Measurements from ENCODE around the gene KCNN3. TPM values are rescaled to one million over a fixed set of nuclear protein-coding genes. Genes with fewer than 3 reads are reported as not detected.
A peak's percentile ranks its signal among the peaks of the same experiment; 100 is the strongest.

Gene KCNN3
- total and polyA plus RNA-seq, 4 donors: 0.47 to 4.9 (median 1.9) TPM

DNA sequence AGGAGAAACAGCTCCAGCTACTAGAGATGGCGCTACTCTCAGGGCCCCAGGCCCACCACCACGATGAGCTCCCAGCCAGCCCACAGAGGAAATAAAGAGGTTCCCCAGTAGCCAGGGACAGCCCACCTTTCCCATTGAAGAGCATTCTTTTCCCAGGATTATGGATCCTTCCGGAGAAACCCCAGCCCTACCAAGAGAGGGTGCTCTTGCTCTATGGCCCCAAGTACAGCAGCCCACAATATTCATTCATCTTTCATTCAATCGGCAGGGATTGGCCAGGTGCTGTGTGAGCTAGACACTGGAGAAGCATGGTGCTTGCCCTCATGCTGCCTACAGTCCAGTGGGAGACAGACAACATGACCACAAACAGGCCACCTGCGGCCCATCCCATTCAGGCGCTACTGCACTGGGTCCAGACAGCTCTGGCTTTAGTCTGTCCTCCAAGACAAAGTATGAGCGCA, 36.6 kb upstream of the KCNN3 start:
- no peak overlapping the region for H3K9ac ChIP-seq (ENCODE audit: insufficient read depth in 1 of 2, low read length in 2 of 2)
- H3K36me3 ChIP-seq (ENCODE audit: control insufficient read depth in 4 of 4, insufficient read depth in 4 of 4, low read length in 4 of 4): no peaks in the 10 kb centered on the region
- no peaks in the 10 kb centered on the region for H3K27me3 ChIP-seq (ENCODE audit: control insufficient read depth in 3 of 3, insufficient read depth in 3 of 3, low read length in 2 of 3)
- ATAC-seq (ENCODE audit: insufficient read depth, low FRiP score): no peak
- H3K4me1 ChIP-seq (ENCODE audit: control insufficient read depth in 5 of 5, insufficient read depth in 5 of 5, low read length in 5 of 5): no peaks in the 10 kb centered on the region
- no peak overlapping the region for H3K27ac ChIP-seq (ENCODE audit: low read depth in 1 of 2, low read length in 1 of 2)
- no peak for DNase-seq
- TF ChIP-seq, protein P1, sequence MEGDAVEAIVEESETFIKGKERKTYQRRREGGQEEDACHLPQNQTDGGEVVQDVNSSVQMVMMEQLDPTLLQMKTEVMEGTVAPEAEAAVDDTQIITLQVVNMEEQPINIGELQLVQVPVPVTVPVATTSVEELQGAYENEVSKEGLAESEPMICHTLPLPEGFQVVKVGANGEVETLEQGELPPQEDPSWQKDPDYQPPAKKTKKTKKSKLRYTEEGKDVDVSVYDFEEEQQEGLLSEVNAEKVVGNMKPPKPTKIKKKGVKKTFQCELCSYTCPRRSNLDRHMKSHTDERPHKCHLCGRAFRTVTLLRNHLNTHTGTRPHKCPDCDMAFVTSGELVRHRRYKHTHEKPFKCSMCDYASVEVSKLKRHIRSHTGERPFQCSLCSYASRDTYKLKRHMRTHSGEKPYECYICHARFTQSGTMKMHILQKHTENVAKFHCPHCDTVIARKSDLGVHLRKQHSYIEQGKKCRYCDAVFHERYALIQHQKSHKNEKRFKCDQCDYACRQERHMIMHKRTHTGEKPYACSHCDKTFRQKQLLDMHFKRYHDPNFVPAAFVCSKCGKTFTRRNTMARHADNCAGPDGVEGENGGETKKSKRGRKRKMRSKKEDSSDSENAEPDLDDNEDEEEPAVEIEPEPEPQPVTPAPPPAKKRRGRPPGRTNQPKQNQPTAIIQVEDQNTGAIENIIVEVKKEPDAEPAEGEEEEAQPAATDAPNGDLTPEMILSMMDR (IDR thresholded peaks at IDR 0.05; ENCODE audit: control extremely low read depth, extremely low read depth): no peak
- no peak overlapping the region for H3K4me3 ChIP-seq
- no peaks in the 10 kb centered on the region for H3K9me3 ChIP-seq (ENCODE audit: control insufficient read depth in 4 of 4, insufficient read depth in 3 of 4, low read length in 3 of 4)
- WGBS, 2 donors: 82 to 83% methylated on average over 7 of the region's 7 CpGs

DNA sequence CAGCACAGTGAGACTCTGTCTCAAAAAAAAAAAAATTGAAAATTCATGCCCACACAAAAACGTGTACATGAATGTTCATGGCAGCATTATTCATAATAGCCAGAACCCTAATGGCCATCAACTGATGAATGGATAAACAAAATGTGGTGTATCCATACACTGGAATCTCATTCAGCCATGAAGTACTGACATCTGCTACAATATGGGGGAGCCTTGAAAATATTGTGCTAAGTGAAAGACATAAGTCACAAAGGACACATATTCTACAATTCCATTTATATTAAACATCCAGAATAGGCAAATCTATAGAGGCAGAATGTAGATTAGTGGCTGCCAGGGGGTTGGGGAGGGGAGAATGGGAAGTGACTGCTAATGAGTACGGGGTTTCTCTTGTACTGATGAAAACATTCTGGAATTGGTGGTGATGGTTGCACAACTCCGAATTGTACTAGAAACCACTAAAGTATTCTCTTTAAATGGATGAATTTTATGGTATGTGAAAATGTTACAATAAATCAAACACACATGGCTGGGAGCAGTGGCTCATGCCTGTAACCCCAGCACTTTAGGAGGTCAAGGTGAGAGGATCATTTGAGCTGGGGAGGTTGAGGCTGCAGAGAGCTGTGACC, 33.0 kb upstream of the KCNN3 start:
- no peaks in the 10 kb centered on the region for H3K27me3 ChIP-seq (ENCODE audit: control insufficient read depth in 3 of 3, insufficient read depth in 3 of 3, low read length in 2 of 3)
- no peak overlapping the region for H3K9ac ChIP-seq (ENCODE audit: insufficient read depth in 1 of 2, low read length in 2 of 2)
- H3K36me3 ChIP-seq (ENCODE audit: control insufficient read depth in 4 of 4, insufficient read depth in 4 of 4, low read length in 4 of 4): no peaks in the 10 kb centered on the region
- H3K4me3 ChIP-seq: no peak overlapping the region
- WGBS, 2 donors: 32 to 43% methylated on average over 3 of the region's 3 CpGs
- no peak for ATAC-seq (ENCODE audit: insufficient read depth, low FRiP score)
- H3K9me3 ChIP-seq (ENCODE audit: control insufficient read depth in 4 of 4, insufficient read depth in 3 of 4, low read length in 3 of 4): no peaks in the 10 kb centered on the region
- no peaks in the 10 kb centered on the region for H3K4me1 ChIP-seq (ENCODE audit: control insufficient read depth in 5 of 5, insufficient read depth in 5 of 5, low read length in 5 of 5)
- DNase-seq: no peak
- H3K27ac ChIP-seq (ENCODE audit: low read depth in 1 of 2, low read length in 1 of 2): no peak overlapping the region
- TF ChIP-seq, protein P1 (IDR thresholded peaks at IDR 0.05; ENCODE audit: control extremely low read depth, extremely low read depth): no peak

DNA sequence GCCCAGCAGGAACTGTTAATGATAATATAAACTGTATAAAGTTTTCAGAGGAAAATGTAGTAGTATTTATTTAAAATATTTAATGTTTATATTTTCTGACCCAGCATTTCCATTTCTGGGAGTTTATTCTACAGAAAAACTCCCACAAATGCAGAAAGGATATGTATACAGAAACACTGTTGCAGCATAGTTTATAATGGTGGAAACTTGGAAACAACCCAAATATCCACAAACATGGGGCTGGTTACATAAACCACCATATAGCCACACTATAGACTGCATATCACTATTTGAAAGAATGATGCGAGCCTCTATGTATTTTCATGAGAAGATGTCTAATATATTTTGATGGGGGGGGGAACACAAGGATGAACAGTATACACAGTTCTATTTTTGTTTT, 31.5 kb upstream of the KCNN3 start:
- H3K27me3 ChIP-seq (ENCODE audit: control insufficient read depth in 3 of 3, insufficient read depth in 3 of 3, low read length in 2 of 3): no peaks in the 10 kb centered on the region
- no peak overlapping the region for H3K9ac ChIP-seq (ENCODE audit: insufficient read depth in 1 of 2, low read length in 2 of 2)
- no peaks in the 10 kb centered on the region for H3K36me3 ChIP-seq (ENCODE audit: control insufficient read depth in 4 of 4, insufficient read depth in 4 of 4, low read length in 4 of 4)
- no peaks in the 10 kb centered on the region for H3K4me1 ChIP-seq (ENCODE audit: control insufficient read depth in 5 of 5, insufficient read depth in 5 of 5, low read length in 5 of 5)
- no peak overlapping the region for H3K27ac ChIP-seq (ENCODE audit: low read depth in 1 of 2, low read length in 1 of 2)
- DNase-seq: peak in 2 of 3 donors; percentile 82 to 85
- no peak overlapping the region for H3K4me3 ChIP-seq
- WGBS, 2 donors: 38 to 90% methylated on average over 1 of the region's 1 CpG
- no peaks in the 10 kb centered on the region for H3K9me3 ChIP-seq (ENCODE audit: control insufficient read depth in 4 of 4, insufficient read depth in 3 of 4, low read length in 3 of 4)
- no peak for ATAC-seq (ENCODE audit: insufficient read depth, low FRiP score)
- TF ChIP-seq, protein P1 (IDR thresholded peaks at IDR 0.05; ENCODE audit: control extremely low read depth, extremely low read depth): no peak

DNA sequence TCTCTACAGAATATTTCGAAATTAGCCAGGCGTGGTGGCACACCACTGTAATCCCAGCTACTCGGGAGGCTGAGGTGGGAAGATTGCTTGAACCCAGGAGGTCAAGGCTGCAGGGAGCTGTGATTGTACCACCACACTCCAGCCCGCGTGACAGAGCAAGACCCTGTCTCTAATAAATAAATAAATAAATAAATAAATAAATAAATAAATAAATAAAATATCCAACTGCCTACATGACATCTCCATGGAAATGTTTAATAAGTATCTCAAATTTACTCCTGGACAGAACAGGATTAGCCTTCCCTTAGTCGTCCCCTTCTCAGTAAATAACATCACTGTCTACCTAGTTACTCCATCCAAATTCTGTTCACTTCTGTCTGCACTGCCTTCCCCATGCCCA, 29.0 kb upstream of the KCNN3 start:
- H3K9ac ChIP-seq (ENCODE audit: insufficient read depth in 1 of 2, low read length in 2 of 2): no peak overlapping the region
- H3K9me3 ChIP-seq (ENCODE audit: control insufficient read depth in 4 of 4, insufficient read depth in 3 of 4, low read length in 3 of 4): no peaks in the 10 kb centered on the region
- WGBS, 2 donors: 92 to 93% methylated on average over 6 of the region's 6 CpGs
- ATAC-seq (ENCODE audit: insufficient read depth, low FRiP score) (no peak), DNase-seq (no peak)
- no peak overlapping the region for H3K4me3 ChIP-seq
- H3K27me3 ChIP-seq (ENCODE audit: control insufficient read depth in 3 of 3, insufficient read depth in 3 of 3, low read length in 2 of 3): no peaks in the 10 kb centered on the region
- TF ChIP-seq, protein P1 (IDR thresholded peaks at IDR 0.05; ENCODE audit: control extremely low read depth, extremely low read depth): no peak
- no peaks in the 10 kb centered on the region for H3K36me3 ChIP-seq (ENCODE audit: control insufficient read depth in 4 of 4, insufficient read depth in 4 of 4, low read length in 4 of 4)
- H3K27ac ChIP-seq (ENCODE audit: low read depth in 1 of 2, low read length in 1 of 2): no peak overlapping the region
- H3K4me1 ChIP-seq (ENCODE audit: control insufficient read depth in 5 of 5, insufficient read depth in 5 of 5, low read length in 5 of 5): no peaks in the 10 kb centered on the region

Measured in lung (tissue), 12 donors.